ENCODE measurements around the gene NPHP1.

DNA sequence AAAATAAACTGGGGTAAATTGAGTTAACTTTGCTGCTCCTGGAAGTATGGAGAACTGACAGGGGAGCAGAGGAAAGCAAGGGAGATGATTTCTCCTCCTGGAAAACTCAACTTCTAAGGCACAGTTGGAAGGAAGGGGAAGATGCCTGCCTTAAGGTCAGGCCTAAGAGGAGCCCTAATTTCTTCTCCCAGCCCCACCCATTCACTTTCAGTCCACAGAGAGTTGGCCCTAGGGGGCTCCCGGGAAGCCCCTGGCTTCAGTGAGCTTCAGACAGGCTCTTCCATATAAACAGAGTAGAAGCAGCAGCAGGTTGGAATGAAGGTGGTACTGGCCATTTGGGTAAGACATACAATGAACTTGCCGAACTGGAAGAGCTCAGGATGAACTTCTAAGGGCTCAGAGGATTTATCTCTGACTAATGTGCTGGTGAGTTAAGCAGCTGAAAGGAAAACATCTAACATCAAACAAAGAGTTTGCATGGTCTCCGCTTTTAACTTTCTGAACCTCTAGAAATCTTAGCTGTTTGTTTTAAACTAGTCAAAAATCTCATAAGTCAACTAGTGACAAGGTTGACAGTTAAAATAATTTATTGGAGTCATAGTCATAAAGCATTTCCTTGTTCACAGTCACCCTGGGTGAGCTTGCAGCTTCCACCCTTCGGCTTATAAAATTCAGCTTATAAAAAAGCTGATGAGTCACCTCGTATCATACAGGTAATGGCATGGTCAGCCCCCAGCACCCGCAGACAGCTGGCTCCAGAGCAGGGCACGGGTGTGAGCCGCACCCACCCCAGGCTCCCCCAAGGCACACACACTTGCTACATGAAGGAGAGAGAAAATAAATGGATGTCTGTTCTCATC is 99.0 kb downstream of the NPHP1 start:
- TF ChIP-seq CEBPB (IDR thresholded peaks at IDR 0.05): peak; percentile 43; the same call in 1 of the 2 replicates
- TF ChIP-seq RAD21 (IDR thresholded peaks at IDR 0.05; ENCODE audit: low read depth): 0 out of 2 replicates have a peak, but pooled peaks have one; percentile 5
- TF ChIP-seq, protein P1, sequence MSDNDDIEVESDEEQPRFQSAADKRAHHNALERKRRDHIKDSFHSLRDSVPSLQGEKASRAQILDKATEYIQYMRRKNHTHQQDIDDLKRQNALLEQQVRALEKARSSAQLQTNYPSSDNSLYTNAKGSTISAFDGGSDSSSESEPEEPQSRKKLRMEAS (IDR thresholded peaks at IDR 0.05): peak; percentile 48; the same call in 1 of the 2 replicates
- TF ChIP-seq EGR1 (IDR thresholded peaks at IDR 0.05): no peak
- TF ChIP-seq, protein P2, sequence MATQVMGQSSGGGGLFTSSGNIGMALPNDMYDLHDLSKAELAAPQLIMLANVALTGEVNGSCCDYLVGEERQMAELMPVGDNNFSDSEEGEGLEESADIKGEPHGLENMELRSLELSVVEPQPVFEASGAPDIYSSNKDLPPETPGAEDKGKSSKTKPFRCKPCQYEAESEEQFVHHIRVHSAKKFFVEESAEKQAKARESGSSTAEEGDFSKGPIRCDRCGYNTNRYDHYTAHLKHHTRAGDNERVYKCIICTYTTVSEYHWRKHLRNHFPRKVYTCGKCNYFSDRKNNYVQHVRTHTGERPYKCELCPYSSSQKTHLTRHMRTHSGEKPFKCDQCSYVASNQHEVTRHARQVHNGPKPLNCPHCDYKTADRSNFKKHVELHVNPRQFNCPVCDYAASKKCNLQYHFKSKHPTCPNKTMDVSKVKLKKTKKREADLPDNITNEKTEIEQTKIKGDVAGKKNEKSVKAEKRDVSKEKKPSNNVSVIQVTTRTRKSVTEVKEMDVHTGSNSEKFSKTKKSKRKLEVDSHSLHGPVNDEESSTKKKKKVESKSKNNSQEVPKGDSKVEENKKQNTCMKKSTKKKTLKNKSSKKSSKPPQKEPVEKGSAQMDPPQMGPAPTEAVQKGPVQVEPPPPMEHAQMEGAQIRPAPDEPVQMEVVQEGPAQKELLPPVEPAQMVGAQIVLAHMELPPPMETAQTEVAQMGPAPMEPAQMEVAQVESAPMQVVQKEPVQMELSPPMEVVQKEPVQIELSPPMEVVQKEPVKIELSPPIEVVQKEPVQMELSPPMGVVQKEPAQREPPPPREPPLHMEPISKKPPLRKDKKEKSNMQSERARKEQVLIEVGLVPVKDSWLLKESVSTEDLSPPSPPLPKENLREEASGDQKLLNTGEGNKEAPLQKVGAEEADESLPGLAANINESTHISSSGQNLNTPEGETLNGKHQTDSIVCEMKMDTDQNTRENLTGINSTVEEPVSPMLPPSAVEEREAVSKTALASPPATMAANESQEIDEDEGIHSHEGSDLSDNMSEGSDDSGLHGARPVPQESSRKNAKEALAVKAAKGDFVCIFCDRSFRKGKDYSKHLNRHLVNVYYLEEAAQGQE (IDR thresholded peaks at IDR 0.05; ENCODE audit: low read depth): no peak
- peak; percentile 92 for TF ChIP-seq EP300 (IDR thresholded peaks at IDR 0.05; ENCODE audit: borderline replicate concordance)
- 0 out of 2 replicates have a peak, but pooled peaks have one; percentile 19 for TF ChIP-seq YY1 (IDR thresholded peaks at IDR 0.05; ENCODE audit: low read depth)
- peak; percentile 94 for TF ChIP-seq TCF12 (IDR thresholded peaks at IDR 0.05; ENCODE audit: low read depth)
